HepG2 (cell line): ENCODE data around the gene NTN5. TPM values are rescaled to one million over a fixed set of nuclear protein-coding genes. Genes with fewer than 3 reads are reported as not detected.

Experiments used
- ATAC-seq: fragments of 200-7000 bp; cut with Tn5 transposase; 3 replicates; pipeline ENCODE4 v1.9.1; 2020; ENCODE audit warnings: mild to moderate bottlenecking, moderate library complexity
- BruUV-seq: library from RNA; stranded (reverse); fragments of 400-500 nt; replicated peaks from 2 replicates; lab custom pipeline; 2021; lab: Mats Ljungman, UMichigan
- CTCF ChIA-PET: fragments of 300-600 bp; formaldehyde crosslinking; extraction: SDS; loops from one replicate; lab custom pipeline; 2021; ENCODE audit warnings: low total read pairs, inconsistent platforms, low intra/inter-chr PET ratio; lab: Yijun Ruan, JAX
- POLR2A ChIA-PET: fragments of 350-600 bp; sonication (Branson Sonifier 250); formaldehyde crosslinking; loops from one replicate; lab custom pipeline; 2020; ENCODE audit warnings: antibody characterized with exemption, inconsistent platforms; lab: Yijun Ruan, JAX
- DNase-seq: peaks from one replicate; pipeline ENCODE4 v3.0.0-alpha.2; 2015; ENCODE audit warnings: low spot score
- FAIRE-seq: peaks from 3 replicates; lab custom pipeline; 2011; peaks lifted over from hg19 to GRCh38; lab: Jason Lieb, UNC
- H2AFZ ChIP-seq: one replicate; pipeline ENCODE4 v1.6.1; 2011; ENCODE audit warnings: low read length, inconsistent platforms
- H3K27ac ChIP-seq: fragments of 300-600 bp; 3 replicates; pipeline ENCODE4 v1.8.0; 2011; ENCODE audit warnings: mixed run types, mild to moderate bottlenecking, mixed read lengths, low read length, inconsistent platforms; ENCODE audit not compliant: insufficient read depth; ENCODE audit errors: extremely low read length
- H3K27me3 ChIP-seq, 2 experiments: fragments of 200-600 bp in 1 of 2; 2 replicates in 1 of 2; 3 replicates in 1 of 2; pipeline versions ENCODE4 v1.6.0 to v1.8.0; 2011; ENCODE audit warnings: low read length in 2 of 2, mild to moderate bottlenecking in 2 of 2, moderate library complexity in 2 of 2, inconsistent platforms in 1 of 2; ENCODE audit not compliant: insufficient read depth in 2 of 2, control insufficient read depth in 1 of 2
- H3K36me3 ChIP-seq, 2 experiments: fragments of 200-600 bp in 1 of 2; replicated peaks in 1 of 2; 2 replicates in 1 of 2; 3 replicates in 1 of 2; pipeline versions ENCODE4 v1.5.1 to v1.8.0; 2011; ENCODE audit warnings: low read length in 2 of 2, inconsistent platforms in 1 of 2; ENCODE audit not compliant: insufficient read depth in 2 of 2, control insufficient read depth in 1 of 2
- H3K4me1 ChIP-seq: 2 replicates; pipeline ENCODE4 v1.5.1; 2012; ENCODE audit warnings: low read length, inconsistent platforms; ENCODE audit not compliant: insufficient read depth
- H3K4me2 ChIP-seq: 2 replicates; pipeline ENCODE4 v1.6.0; 2011; ENCODE audit warnings: low read depth, low read length, inconsistent platforms
- H3K4me3 ChIP-seq, 3 experiments: fragments of 200-600 bp in 1 of 3; sonication (generic), shearing (Covaris generic) in 1 of 3; replicated peaks in 1 of 3; 2 replicates each; pipeline ENCODE4 v1.5.1; 2011 to 2016; ENCODE audit warnings: low read length in 3 of 3, inconsistent platforms in 2 of 3, low read depth in 2 of 3, mild to moderate bottlenecking in 2 of 3, control low read depth in 1 of 3, mixed read lengths in 1 of 3; ENCODE audit not compliant: insufficient read depth in 1 of 3
- H3K79me2 ChIP-seq: one replicate; pipeline ENCODE4 v1.6.1; 2011; ENCODE audit warnings: low read length, inconsistent platforms; ENCODE audit not compliant: insufficient read depth
- H3K9ac ChIP-seq: 2 replicates; pipeline ENCODE4 v1.6.0; 2011; ENCODE audit warnings: mild to moderate bottlenecking, low read depth, low read length, inconsistent platforms; ENCODE audit not compliant: insufficient read depth
- H3K9me3 ChIP-seq: 2 replicates; pipeline ENCODE4 v1.5.1; 2012; ENCODE audit warnings: mild to moderate bottlenecking, low read length
- H4K20me1 ChIP-seq: 2 replicates; pipeline ENCODE4 v1.6.0; 2011; ENCODE audit warnings: inconsistent platforms, mild to moderate bottlenecking, low read length, moderate library complexity; ENCODE audit not compliant: insufficient read depth
- GTF2F1 ChIP-seq: fragments of 150-350 bp; IDR thresholded peaks from 2 replicates; pipeline ENCODE4 v1.6.1; 2014; ENCODE audit warnings: low read length
- HDAC1 ChIP-seq: sonication (generic); formaldehyde crosslinking; IDR thresholded peaks from 2 replicates; pipeline ENCODE4 v1.5.1; 2020; ENCODE audit warnings: mild to moderate bottlenecking, missing genetic modification reagents
- HOXA5 ChIP-seq: sonication (generic); formaldehyde crosslinking; IDR thresholded peaks from 2 replicates; pipeline ENCODE4 v1.4.0; 2020; ENCODE audit warnings: missing genetic modification reagents
- MAZ ChIP-seq, 2 experiments: sonication (generic) in 1 of 2; formaldehyde crosslinking in 1 of 2; IDR thresholded peaks; 2 replicates each; pipeline versions ENCODE4 v1.5.0 to v1.6.1; 2012 to 2020; ENCODE audit warnings: low read depth in 2 of 2, mild to moderate bottlenecking in 2 of 2, borderline replicate concordance in 1 of 2, improper control_type of control experiment in 1 of 2, low read length in 1 of 2, missing genetic modification reagents in 1 of 2, moderate library complexity in 1 of 2
- PHF21A ChIP-seq: sonication (generic); formaldehyde crosslinking; IDR thresholded peaks from 2 replicates; pipeline ENCODE4 v1.5.0; 2020; ENCODE audit warnings: mild to moderate bottlenecking, missing genetic modification reagents
- SAP130 ChIP-seq: IDR thresholded peaks from 2 replicates; pipeline ENCODE4 v1.6.1; 2016; ENCODE audit warnings: low read depth
- SNAPC4 ChIP-seq: sonication (generic); formaldehyde crosslinking; IDR thresholded peaks from 2 replicates; pipeline ENCODE4 v1.4.0; 2020; ENCODE audit warnings: mild to moderate bottlenecking, missing genetic modification reagents
- SRY ChIP-seq: sonication (generic); formaldehyde crosslinking; IDR thresholded peaks from 2 replicates; pipeline ENCODE4 v1.8.0; 2022; ENCODE audit warnings: mild to moderate bottlenecking, missing genetic modification reagents
- ZNF253 ChIP-seq: sonication (generic); formaldehyde crosslinking; IDR thresholded peaks from 2 replicates; pipeline ENCODE4 v1.8.0; 2022; ENCODE audit warnings: mild to moderate bottlenecking, missing genetic modification reagents, borderline replicate concordance
- ZNF280B ChIP-seq: sonication (generic); formaldehyde crosslinking; IDR thresholded peaks from 2 replicates; pipeline ENCODE4 v1.5.0; 2020; ENCODE audit warnings: missing genetic modification reagents, mild to moderate bottlenecking, borderline replicate concordance
- WGBS: methylation state at CpG from one replicate; pipeline ENCODE4 v1.1.6; 2017; ENCODE audit warnings: low lambda C conversion rate; 5-methylcytosine and 5-hydroxymethylcytosine counted together
- in situ Hi-C: cut with HindIII; loops from 2 replicates; pipeline ENCODE4 v1.10.0; 2017; ENCODE audit warnings: low pct_unique_long_range_greater_than_20kb; ENCODE audit not compliant: extremely low pct_ligation_motif_present
- intact Hi-C: fragments of 100-400 bp; cut with micrococcal nuclease; formaldehyde crosslinking; loops from one replicate; pipeline ENCODE4 v1.10.0; 2022; ENCODE audit not compliant: unreplicated experiment
- polyA plus RNA-seq, 8 experiments: library from polyadenylated mRNA; depleted of rRNA in 3 of 8; stranded (reverse) in 7 of 8; unstranded in 1 of 8; fragments of >200 nt; fragmentation: Illumina TruSeq in 4 of 8; extraction: Trizol in 4 of 8; gene quantifications; 2 replicates each; pipeline versions ENCODE4 v1.2.1 to v1.2.3, GENCODE V29; 2011 to 2016; ENCODE audit warnings: low read depth in 4 of 8, missing spikeins in 1 of 8, mixed read lengths in 1 of 8; ENCODE audit not compliant: insufficient read depth in 1 of 8
- total RNA-seq, 5 experiments: library from RNA; depleted of rRNA; stranded (reverse); fragments of >200 nt; fragmentation: Illumina TruSeq; extraction: Trizol; gene quantifications; 2 replicates each; pipeline ENCODE4 v1.2.3, GENCODE V29; 2016; ENCODE audit warnings: low read depth in 1 of 5
- TF ChIP-seq, protein P1 (sequence below): sonication (generic); formaldehyde crosslinking; IDR thresholded peaks from 2 replicates; pipeline ENCODE4 v1.4.0; 2020; ENCODE audit warnings: missing genetic modification reagents, borderline replicate concordance
- TF ChIP-seq, protein P2 (sequence below): sonication (generic); formaldehyde crosslinking; conservative IDR thresholded peaks from 2 replicates; pipeline ENCODE4 v1.8.0; 2022; ENCODE audit warnings: mild to moderate bottlenecking, moderate library complexity, missing genetic modification reagents

The NTN5 gene
- total and polyA plus RNA-seq, 2 of the 13 experiments (the other 11 are each of a cell fraction or from before 2014, with no cell fraction given) = 0.05 TPM; not detected in 1

- Histone ChIP-seq H3K4me2 (peak overlapping the region; percentile 99), H3K27ac (peak overlapping the region; percentile 74), H3K9ac (peak overlapping the region; percentile 81), H3K4me1 (peaks cover 62% of the 10 kb centered on the region), H3K4me3 (peak overlapping the region; percentile 68 to 85 (median 76)), H3K36me3 (no peaks in the 10 kb centered on the region), H3K79me2 (no peaks in the 10 kb centered on the region), H3K27me3 (no peaks in the 10 kb centered on the region; a peak in 1 of 5 replicates), H4K20me1 (no peaks in the 10 kb centered on the region), H2AFZ (no peak overlapping the region), H3K9me3 (no peaks in the 10 kb centered on the region)
- CTCF ChIA-PET = no interaction called here
- BruUV-seq = no TSS peak
- intact Hi-C loops (no loop called here), in situ Hi-C loops (no loop called here)
- no peak for DNase-seq
- POLR2A ChIA-PET = interaction anchor here (0.7 to 1.4 kb wide), 10 partner anchors 8 to 152 kb away, joined by 3 to 13 read pairs (median 5); partner anchors contain the start of genes CA11, FUT2, PPP1R15A and RPL18
- 11% methylated on average over 9 of the region's 12 CpGs for WGBS
- no peak for FAIRE-seq
- ATAC-seq = peak; percentile 6
- TF ChIP-seq ZNF253 (CRISPR knock-in tag) (no peak), HOXA5 (CRISPR knock-in tag) (peak; percentile 17; the same call in 1 of the 2 replicates), MAZ (IDR thresholded peaks at IDR 0.05; ENCODE audit: borderline replicate concordance, low read depth, low read length) (no peak), MAZ (CRISPR knock-in tag; IDR thresholded peaks at IDR 0.05; ENCODE audit: low read depth) (0 out of 2 replicates have a peak, but pooled peaks have one; percentile 57), SRY (no peak), SAP130 (CRISPR knock-in tag) (no peak), PHF21A (CRISPR knock-in tag) (peak; percentile 51; the same call in 1 of the 2 replicates), GTF2F1 (no peak), ZNF280B (CRISPR knock-in tag) (no peak), SNAPC4 (0 out of 2 replicates have a peak, but pooled peaks have one; percentile 13), HDAC1 (CRISPR knock-in tag) (peak; percentile 67; the same call in 1 of the 2 replicates)
- TF ChIP-seq, protein P1, sequence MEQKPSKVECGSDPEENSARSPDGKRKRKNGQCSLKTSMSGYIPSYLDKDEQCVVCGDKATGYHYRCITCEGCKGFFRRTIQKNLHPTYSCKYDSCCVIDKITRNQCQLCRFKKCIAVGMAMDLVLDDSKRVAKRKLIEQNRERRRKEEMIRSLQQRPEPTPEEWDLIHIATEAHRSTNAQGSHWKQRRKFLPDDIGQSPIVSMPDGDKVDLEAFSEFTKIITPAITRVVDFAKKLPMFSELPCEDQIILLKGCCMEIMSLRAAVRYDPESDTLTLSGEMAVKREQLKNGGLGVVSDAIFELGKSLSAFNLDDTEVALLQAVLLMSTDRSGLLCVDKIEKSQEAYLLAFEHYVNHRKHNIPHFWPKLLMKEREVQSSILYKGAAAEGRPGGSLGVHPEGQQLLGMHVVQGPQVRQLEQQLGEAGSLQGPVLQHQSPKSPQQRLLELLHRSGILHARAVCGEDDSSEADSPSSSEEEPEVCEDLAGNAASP (CRISPR knock-in tag) = no peak
- TF ChIP-seq, protein P2, sequence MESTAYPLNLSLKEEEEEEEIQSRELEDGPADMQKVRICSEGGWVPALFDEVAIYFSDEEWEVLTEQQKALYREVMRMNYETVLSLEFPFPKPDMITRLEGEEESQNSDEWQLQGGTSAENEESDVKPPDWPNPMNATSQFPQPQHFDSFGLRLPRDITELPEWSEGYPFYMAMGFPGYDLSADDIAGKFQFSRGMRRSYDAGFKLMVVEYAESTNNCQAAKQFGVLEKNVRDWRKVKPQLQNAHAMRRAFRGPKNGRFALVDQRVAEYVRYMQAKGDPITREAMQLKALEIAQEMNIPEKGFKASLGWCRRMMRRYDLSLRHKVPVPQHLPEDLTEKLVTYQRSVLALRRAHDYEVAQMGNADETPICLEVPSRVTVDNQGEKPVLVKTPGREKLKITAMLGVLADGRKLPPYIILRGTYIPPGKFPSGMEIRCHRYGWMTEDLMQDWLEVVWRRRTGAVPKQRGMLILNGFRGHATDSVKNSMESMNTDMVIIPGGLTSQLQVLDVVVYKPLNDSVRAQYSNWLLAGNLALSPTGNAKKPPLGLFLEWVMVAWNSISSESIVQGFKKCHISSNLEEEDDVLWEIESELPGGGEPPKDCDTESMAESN (CRISPR knock-in tag) = 0 out of 2 replicates have a peak, but pooled peaks have one; percentile 2
Measured at GRCh38 chr19:48720251-48720612, 47.4 kb upstream of the NTN5 start.
